ENCODE results near the gene CFAP210.

The CFAP210 gene

GRCh38 chr2:169672406-169672805 lies 21.8 kb downstream of the CFAP210 start:
- DNase-seq = no peak

GRCh38 chr2:169670937-169671336 lies 23.3 kb downstream of the CFAP210 start:
- no peak for DNase-seq

GRCh38 chr2:169670215-169670651 lies 24.0 kb downstream of the CFAP210 start:
- no peak for DNase-seq

GRCh38 chr2:169667583-169667982 lies 26.6 kb downstream of the CFAP210 start:
- no peak for DNase-seq

GRCh38 chr2:169664978-169665930 lies 29.0 kb downstream of the CFAP210 start:
- no peak for DNase-seq

- no peak for DNase-seq
These were observed 29.6 kb downstream of the CFAP210 start for GRCh38 chr2:169664600-169664977.

- no peak for DNase-seq
These were observed 31.0 kb downstream of the CFAP210 start for GRCh38 chr2:169663247-169663646.

GRCh38 chr2:169662744-169663143 lies 31.5 kb downstream of the CFAP210 start:
- no peak for DNase-seq

GRCh38 chr2:169661265-169661664 lies 32.9 kb downstream of the CFAP210 start:
- no peak for DNase-seq

GRCh38 chr2:169659320-169659719 lies 34.9 kb downstream of the CFAP210 start:
- no peak for DNase-seq

GRCh38 chr2:169658877-169659276 lies 35.3 kb downstream of the CFAP210 start:
- no peak for DNase-seq

- DNase-seq = no peak
These were observed 38.0 kb downstream of the CFAP210 start for GRCh38 chr2:169656164-169656563.

- DNase-seq = no peak
These were observed 40.6 kb downstream of the CFAP210 start for GRCh38 chr2:169653636-169654035.

GRCh38 chr2:169649278-169649677 lies 44.9 kb downstream of the CFAP210 start:
- no peak for DNase-seq

GRCh38 chr2:169647496-169647895 lies 46.7 kb downstream of the CFAP210 start:
- no peak for DNase-seq

GRCh38 chr2:169644173-169644572 lies 50.0 kb downstream of the CFAP210 start:
- DNase-seq = no peak

GRCh38 chr2:169641464-169641863 lies 52.7 kb downstream of the CFAP210 start:
- DNase-seq = no peak

GRCh38 chr2:169640104-169640503 lies 54.1 kb downstream of the CFAP210 start:
- no peak for DNase-seq

GRCh38 chr2:169637620-169638019 lies 56.6 kb downstream of the CFAP210 start:
- no peak for DNase-seq

GRCh38 chr2:169636440-169637097 lies 57.6 kb downstream of the CFAP210 start:
- DNase-seq = no peak

GRCh38 chr2:169625781-169626180 lies 68.4 kb downstream of the CFAP210 start:
- DNase-seq = no peak

- DNase-seq = no peak
These were observed 71.0 kb downstream of the CFAP210 start for GRCh38 chr2:169623235-169623634.

- no peak for DNase-seq
These were observed 73.7 kb downstream of the CFAP210 start for GRCh38 chr2:169620509-169620908.

- DNase-seq = no peak
These were observed 74.3 kb downstream of the CFAP210 start for GRCh38 chr2:169619946-169620345.

All from NCI-H510A treated with DMSO at 0.1 percent for 48 hours (cell line).